A204.1 (cell line): ENCODE data around the gene FCRLB.
"Not testable (repeated sequence)": the region's sequence is repeated elsewhere in the genome, so short reads cannot be mapped to it uniquely, and the experiment has no call there.

Experiments used
- FAIRE-seq: peaks from 2 replicates; lab custom pipeline; 2012; peaks lifted over from hg19 to GRCh38; lab: Jason Lieb, UNC

The FCRLB gene

GRCh38 chr1:161720422-161720821 lies 922 bp upstream of the FCRLB start:
- no peak for FAIRE-seq

- FAIRE-seq, result no peak
Observed at GRCh38 chr1:161721738-161722343, 497 bp downstream of the FCRLB start.

DNA sequence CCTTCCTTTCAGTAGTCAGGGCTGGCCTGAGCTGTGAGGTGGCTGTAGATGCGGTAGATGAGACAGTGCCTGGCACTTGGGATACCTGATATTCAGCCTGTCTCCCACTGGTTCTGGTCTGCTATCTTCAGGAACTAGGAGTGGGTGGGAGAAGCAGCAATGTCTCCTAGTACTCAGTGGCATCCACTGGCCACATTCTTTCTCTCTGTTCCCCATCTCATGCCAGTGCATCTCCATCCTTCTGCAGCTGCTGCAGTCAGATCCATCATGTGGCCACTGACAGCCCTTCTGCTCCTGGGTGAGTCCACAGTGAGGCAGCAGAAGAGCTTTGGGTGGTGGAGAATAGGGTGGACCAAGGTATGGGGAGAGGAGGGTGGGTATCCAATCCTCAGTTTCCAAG lies 1.1 kb downstream of the FCRLB start:
- FAIRE-seq, result no peak

- no peak for FAIRE-seq
Observed at GRCh38 chr1:161723459-161724141, 2.3 kb downstream of the FCRLB start.

DNA sequence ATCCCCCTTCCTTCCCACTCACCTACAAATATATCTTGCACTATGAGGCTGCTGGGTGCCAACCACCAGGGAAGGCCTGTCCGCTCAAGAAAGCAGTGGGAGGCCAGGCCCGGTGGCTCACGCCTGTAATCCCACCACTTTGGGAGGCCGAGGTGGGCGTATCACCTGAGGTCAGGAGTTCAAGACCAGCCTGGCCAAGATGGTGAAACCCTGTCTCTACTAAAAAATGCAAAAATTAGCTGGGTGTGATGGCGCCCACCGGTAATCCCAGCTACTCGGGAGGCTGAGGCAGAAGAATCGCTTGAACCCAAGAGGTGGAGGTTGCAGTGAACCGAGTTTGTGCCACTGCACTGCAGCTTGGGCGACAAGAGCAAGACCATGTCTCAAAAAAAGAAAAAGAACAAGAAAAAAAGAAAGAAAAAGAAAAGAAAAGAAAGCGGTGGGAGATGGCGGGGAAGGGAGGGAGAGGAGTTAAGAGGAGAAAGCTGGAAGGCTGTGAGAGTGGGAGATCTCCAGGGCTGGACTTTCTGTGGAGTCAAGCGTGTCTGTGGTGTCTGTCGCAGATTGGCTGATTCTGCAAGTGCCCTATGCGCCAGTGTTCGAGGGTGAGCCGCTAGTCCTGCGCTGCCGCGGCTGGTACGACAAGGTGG lies 4.0 kb downstream of the FCRLB start:
- not testable (repeated sequence) for FAIRE-seq

DNA sequence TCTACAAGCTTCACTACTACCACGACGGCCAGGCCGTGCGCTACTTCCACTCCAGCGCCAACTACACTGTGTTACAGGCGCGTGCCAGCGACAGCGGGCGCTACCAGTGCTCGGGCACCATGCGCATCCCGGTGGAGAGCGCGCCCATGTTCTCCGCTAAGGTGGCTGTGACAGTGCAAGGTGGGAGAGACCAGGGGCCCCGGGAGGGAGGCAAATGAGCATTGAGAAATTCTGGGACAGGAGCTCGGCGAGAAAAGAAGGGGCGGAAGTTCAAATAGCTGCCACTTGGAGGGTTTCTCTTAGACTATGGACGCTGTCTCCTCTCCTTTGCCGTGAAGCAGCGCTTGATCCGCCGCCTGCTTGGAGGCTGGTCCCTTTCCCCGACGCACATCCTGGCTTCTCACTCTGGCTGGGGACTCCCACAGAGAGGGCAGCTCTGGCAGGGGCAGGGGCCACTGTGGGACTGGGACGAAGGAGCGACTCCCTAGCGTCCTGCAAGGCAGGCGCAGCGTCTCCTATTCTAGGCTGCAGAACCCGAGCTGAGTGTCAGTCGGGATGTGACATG lies 4.6 kb downstream of the FCRLB start:
- FAIRE-seq, result no peak

DNA sequence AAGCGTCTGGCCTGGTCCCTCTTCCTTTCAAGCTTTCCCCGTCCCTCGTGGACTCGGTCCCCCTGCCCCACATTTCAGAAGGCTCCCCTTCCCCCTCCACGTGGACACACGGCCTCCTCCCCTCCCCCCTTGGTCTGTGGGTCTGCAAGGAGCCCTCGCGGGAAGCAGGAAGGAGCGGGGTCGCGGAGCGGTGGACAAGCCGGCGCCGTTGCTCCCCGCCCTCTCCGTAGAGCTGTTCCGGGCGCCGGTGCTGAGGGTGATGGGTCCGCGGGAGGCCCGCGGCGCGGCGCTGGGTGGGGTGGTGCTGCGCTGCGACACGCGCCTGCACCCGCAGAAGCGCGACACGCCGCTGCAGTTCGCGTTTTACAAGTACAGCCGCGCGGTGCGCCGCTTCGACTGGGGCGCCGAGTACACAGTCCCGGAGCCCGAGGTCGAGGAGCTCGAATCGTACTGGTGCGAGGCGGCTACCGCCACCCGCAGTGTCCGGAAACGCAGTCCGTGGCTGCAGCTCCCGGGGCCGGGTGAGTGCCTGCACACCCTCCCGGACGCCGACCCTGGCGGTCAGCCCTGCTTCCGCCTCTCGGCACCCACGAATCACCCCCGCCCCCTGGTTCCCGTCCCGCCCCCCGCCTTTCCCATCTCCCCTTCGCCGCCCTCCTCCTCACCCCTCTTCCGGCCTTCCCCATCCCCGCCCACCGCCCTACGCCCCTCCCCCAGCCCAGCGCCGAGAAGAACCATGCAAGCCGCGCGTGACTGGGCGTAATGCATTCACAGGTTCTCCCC lies 5.3 kb downstream of the FCRLB start:
- FAIRE-seq, result no peak

DNA sequence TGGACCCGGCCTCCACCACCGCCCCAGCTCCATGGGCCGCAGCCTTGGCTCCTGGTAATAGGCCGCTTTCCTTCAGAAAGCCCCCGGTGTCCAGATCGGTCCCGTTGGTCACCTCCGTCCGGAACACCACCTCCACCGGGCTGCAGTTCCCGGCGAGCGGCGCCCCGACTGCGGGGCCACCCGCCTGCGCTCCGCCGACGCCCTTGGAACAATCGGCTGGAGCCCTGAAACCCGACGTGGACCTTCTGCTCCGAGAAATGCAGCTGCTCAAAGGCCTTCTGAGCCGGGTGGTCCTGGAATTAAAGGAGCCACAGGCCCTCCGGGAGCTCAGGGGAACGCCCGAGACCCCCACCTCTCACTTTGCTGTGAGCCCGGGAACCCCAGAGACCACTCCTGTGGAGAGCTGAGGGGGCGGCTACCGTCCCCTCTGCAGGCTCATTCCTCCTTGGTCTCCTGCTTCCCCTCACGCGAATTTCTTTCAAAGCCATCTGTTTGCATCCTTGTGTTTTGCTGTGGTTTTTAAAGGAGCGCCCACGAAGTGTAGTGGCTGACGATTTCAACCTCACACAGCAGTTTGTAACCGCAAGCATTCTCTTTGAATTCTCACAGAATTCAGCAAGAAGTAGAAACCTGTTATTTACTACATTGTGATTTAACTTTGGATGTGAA lies 6.0 kb downstream of the FCRLB start:
- no peak for FAIRE-seq

DNA sequence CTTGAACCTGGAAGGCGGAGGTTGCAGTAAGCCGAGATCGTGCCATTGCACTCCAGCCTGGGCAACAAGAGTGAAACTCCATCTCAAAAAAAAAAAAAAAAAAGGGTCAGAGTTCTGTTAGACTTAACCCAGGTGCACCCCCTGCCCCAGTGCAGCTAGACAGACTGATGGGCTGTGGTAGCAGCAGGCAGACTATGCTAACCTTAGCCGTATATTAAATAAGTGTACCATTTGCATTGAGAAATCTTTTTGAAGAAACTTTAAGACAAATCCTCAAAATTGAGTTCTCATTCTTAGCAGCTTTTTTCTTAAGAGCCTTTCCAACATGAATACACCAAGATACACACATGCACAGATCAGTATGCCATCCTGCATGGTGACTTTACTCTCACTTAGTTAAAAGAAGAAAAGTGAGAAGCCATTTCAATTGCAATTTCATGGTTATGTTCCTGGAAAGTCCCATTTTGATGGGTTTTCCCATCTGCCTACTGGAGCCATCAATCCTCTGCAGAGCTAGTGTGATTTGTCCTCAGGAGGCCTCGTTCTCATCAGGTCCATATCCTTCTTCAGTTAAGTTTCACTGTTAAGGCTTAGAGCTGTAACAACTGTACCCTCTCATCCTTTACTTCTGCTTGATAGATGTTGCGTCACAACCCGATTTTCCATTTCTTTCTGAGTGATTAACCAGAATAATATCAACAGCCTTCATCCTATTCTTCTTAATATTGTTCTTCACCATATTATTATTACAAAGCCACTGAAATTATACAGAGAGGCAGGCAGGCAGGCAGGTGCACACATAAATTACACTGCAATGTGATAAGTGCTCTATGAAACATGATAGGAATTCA lies 7.3 kb downstream of the FCRLB start:
- FAIRE-seq, result no peak

DNA sequence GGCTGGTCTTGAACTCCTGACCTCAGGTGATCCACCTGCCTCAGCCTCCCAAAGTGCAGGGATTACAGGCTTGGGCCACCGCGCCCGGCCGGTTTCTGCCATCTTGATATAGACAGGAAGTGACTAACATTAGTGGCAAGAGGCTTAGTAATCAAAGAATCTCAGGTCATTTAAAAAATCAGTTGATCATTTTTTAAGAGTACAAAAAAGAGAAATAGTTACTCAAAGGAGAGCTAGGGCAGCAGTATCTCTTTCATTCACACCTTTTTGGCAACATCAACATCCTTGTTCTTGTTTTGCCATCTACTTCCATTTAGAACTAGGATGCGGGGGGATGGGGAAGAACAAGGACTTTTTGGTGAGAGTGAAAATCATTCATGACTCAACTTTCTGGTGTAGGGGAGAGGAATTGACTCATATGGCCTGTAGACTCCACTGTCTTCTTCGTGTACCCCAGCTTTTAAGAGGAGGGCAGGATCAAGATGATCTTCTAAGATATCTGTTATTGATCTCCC lies 8.8 kb downstream of the FCRLB start:
- FAIRE-seq, result no peak

DNA sequence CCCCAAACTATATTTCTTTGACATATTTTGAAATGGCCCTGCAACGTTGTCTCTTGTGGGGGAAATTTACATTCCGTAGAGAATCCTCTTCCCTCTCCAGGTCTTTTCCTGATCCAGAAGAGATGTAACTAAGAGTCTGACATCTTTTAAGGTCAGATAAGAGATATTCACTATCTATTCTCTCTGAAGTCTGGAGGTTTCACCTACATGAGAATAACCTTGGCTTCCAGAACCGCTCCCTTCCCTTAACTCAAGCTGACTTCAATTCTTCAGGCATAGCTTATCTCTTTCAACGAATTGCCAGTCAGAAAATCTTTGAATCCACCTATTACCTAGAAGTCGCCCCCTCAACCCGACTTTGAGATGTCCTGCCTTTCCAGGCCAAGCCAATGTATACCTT lies 9.9 kb downstream of the FCRLB start:
- no peak for FAIRE-seq

- no peak for FAIRE-seq
Observed at GRCh38 chr1:161731981-161732718, 10.8 kb downstream of the FCRLB start.

- FAIRE-seq, result no peak
Observed at GRCh38 chr1:161733526-161733925, 12.2 kb downstream of the FCRLB start.

DNA sequence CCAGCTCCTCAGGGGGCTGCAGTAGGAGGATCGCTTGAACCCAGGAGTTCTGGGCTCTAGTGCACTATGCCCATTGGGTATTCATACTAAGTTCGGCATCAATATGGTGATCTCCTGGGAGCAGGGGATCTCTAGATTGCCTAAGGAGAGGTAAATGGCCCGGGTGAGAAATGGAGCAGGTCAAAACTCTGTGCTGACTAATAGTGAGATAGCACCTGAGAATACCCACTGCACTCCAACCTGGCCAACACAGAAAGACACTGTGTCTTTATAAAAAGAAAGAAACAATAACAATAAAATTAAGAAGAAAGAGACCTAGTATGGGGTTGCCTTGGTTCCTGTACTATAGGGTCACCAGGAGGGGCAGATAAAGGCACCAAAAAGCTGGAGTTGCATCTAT lies 14.5 kb downstream of the FCRLB start:
- FAIRE-seq, result no peak

GRCh38 chr1:161736335-161736969 lies 15.1 kb downstream of the FCRLB start:
- FAIRE-seq, result no peak

- no peak for FAIRE-seq
Observed at GRCh38 chr1:161737625-161738024, 16.3 kb downstream of the FCRLB start.

DNA sequence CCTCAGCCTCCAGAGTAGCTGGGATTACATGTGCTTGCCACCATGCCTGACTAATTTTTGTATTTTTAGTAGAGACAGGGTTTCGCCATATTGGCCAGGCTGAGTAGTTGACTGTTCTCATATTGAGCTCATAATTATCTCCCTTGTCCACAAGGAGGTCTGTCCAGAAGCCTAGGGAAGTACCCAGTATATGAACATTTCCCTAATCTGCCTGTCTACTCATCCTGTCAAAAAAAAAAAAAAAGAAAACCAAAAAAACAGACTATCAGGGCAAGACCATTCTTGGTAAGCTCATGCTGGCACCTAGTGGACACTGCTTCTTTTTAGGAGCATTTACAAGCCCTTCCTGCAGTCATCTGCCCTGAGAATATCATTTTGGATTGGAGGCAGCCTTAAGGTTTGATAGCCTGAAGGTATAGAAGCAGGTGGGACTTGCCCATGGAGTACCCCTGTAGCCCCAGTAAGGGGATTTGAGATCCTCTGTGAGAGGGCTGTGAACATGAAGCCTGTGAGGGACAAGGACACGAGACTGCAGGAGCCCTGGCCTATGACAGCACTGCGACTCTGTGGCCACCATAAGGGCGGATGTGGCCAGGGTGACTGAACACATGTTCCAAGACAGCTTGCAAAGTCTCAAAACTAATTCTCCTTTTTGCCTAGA lies 17.4 kb downstream of the FCRLB start:
- FAIRE-seq, result peak; percentile 97

GRCh38 chr1:161739865-161740566 lies 18.7 kb downstream of the FCRLB start:
- FAIRE-seq, result no peak
